Spinal cord (tissue), 10 donors: ENCODE measurements around the gene NPM1. TPM values are rescaled to one million over a fixed set of nuclear protein-coding genes. Genes with fewer than 3 reads are reported as not detected.
"Not testable (repeated sequence)": the region's sequence is repeated elsewhere in the genome, so short reads cannot be mapped to it uniquely, and the experiment has no call there.

Experiments used
- DNase-seq, 6 donors: peaks; one replicate each; pipeline versions ENCODE4 v3.0.0 to v3.0.0-alpha.2; 2013 to 2015; ENCODE audit warnings: low spot score in 6 of 6, low read depth in 4 of 6
- H3K27ac ChIP-seq: one replicate; pipeline ENCODE4 v1.5.1; 2013; ENCODE audit warnings: low read depth, low read length, control low read depth
- H3K27me3 ChIP-seq: one replicate; pipeline ENCODE4 v1.6.1; 2013; ENCODE audit warnings: low read length; ENCODE audit not compliant: control insufficient read depth, insufficient read depth
- H3K36me3 ChIP-seq: one replicate; pipeline ENCODE4 v1.6.1; 2013; ENCODE audit warnings: low read length; ENCODE audit not compliant: control insufficient read depth, insufficient read depth
- H3K4me1 ChIP-seq: one replicate; pipeline ENCODE4 v1.6.1; 2013; ENCODE audit warnings: low read length; ENCODE audit not compliant: control insufficient read depth, insufficient read depth
- H3K4me3 ChIP-seq: one replicate; pipeline ENCODE4 v1.5.1; 2013; ENCODE audit warnings: low read depth, low read length, control low read depth
- H3K9me3 ChIP-seq: one replicate; pipeline ENCODE4 v1.6.1; 2013; ENCODE audit warnings: low read length; ENCODE audit not compliant: control insufficient read depth, insufficient read depth
- WGBS: methylation state at CpG from one replicate; pipeline ENCODE4 v1.1.5; 2013; ENCODE audit warnings: missing lambda C conversion rate; ENCODE audit not compliant: insufficient coverage; 5-methylcytosine and 5-hydroxymethylcytosine counted together
- polyA plus RNA-seq, 2 donors: library from polyadenylated mRNA; unstranded; fragments of 120-200 nt; gene quantifications; one replicate each; pipeline ENCODE4 v1.2.1, GENCODE V29; 2013; ENCODE audit not compliant: insufficient read length in 2 of 2
- total RNA-seq, 2 donors: library from RNA; depleted of rRNA in 1 of 2; stranded (reverse); fragments of 120-200 nt in 1 of 2; fragments of >200 nt in 1 of 2; gene quantifications; one replicate each; pipeline versions ENCODE4 v1.2.3 to v1.2.4, GENCODE V29; 2013 to 2014
- donor health status: healthy.

Gene NPM1
- total and polyA plus RNA-seq, 4 donors = 547 to 1,593 (median 729) TPM

- no peak for DNase-seq
- Histone ChIP-seq H3K4me1 (no peaks in the 10 kb centered on the region), H3K4me3 (no peak overlapping the region), H3K36me3 (no peaks in the 10 kb centered on the region), H3K27me3 (no peaks in the 10 kb centered on the region), H3K27ac (no peak overlapping the region), H3K9me3 (no peaks in the 10 kb centered on the region)
- WGBS = 96% methylated on average over 4 of the region's 7 CpGs
Measured at GRCh38 chr5:171379961-171380360, 7.7 kb upstream of the NPM1 start.

DNA sequence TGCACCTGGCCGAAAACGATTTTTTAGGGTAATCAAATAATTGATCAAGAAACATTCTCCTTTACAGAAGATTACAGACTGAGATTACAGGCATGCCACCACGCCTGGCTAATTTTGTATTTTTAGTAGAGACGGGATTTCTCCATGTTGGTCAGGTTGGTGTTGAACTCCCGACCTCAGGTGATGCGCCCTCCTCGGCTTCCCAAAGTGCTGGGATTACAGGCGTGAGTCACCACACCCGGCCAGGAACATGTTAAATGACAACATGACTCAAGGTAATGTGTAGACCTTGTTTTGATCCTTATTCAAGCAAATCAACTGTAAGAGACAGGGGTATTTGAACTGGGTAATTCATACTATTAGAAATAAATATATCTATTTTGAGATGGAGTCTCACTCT, 3.2 kb upstream of the NPM1 start:
- not testable (repeated sequence) for H3K27ac ChIP-seq, H3K4me3 ChIP-seq, H3K4me1 ChIP-seq, DNase-seq, H3K36me3 ChIP-seq, H3K27me3 ChIP-seq, H3K9me3 ChIP-seq
- WGBS = 98% methylated on average over 5 of the region's 9 CpGs

DNA sequence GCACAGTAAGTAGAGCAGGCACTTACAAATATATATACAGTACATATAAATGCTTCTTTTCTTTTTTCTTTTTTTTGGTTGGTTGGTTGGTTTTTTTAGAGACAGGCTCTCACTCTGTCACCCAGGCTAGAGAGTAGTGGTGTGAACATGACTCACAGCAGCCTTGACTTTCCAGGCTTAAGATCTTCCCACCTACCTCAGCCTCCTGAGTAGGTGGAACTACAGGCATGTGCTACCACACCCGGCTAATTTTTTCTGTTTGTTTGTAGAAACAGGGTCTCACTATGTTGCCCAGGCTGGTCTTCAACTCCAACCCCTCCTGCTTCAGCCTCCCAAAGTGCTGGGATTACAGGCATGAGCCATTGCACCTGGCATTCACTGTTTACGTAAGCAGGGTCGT, 2.6 kb upstream of the NPM1 start:
- no CpG with 5 or more reads among the region's 3 CpGs for WGBS
- not testable (repeated sequence) for H3K36me3 ChIP-seq, H3K4me1 ChIP-seq, DNase-seq, H3K4me3 ChIP-seq, H3K9me3 ChIP-seq, H3K27me3 ChIP-seq, H3K27ac ChIP-seq

DNA sequence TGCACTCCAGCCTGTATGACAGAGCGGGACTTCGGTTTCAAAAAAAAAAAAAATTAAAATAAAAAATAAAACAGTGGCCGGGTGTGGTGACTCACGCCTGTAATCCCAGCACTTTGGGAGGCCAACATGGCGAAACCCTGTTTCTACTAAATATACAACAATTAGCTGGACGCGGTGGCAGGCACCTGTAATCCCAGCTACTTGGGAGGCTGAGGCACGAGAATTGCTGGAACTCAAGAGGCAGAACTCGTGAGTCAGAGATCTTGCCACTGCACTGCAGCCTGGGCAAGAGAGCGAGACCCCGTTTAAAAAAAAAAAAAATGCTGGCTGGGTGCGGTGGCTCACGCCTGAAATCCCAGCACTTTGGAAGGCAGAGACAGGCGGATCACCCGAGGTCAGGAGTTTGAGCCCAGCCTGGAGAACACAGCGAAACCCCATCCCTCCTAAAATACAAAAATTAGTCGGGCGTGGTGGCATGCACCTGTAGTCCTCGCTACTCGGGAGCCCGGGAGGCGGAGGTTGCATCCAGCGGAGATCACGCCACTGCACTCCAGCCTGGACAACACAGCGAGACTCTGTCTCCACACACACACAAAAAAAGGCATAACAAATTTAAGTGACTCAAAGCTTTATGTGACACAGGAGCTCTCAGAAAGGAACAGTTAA, 1.5 kb upstream of the NPM1 start:
- WGBS = 96% methylated on average over 17 of the region's 25 CpGs
- Histone ChIP-seq H3K4me1 (peaks cover 6% of the 10 kb centered on the region), H3K9me3 (no peaks in the 10 kb centered on the region), H3K27me3 (no peaks in the 10 kb centered on the region), H3K36me3 (peaks cover 3% of the 10 kb centered on the region), H3K27ac (no peak overlapping the region), H3K4me3 (no peak overlapping the region)
- DNase-seq = no peak

DNA sequence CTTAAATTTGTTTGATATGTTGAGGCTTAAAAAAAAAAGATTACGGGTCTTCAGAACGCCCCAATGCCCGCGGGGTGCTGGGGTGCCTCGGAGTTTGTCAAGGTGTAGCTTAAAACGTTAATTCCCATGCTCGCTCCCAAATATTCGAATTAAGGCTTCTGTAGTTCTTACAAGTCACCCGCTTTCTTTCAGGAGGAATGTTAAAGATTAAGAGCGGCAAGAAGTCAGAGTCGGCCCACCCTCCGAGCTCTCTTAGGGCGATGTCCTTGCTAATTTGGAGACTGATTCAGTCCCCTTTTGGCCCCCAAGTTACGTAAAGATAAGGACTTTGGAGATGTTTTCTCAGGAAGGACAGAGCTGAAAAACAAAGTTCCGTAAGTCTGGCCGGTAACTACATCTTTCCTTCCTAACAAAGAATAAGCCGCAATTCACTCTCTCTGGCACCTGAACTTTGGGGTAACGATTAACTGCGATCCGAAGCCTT, 746 bp upstream of the NPM1 start:
- Histone ChIP-seq H3K9me3 (no peaks in the 10 kb centered on the region), H3K36me3 (peaks cover 5% of the 10 kb centered on the region), H3K4me1 (peaks cover 7% of the 10 kb centered on the region), H3K4me3 (peak overlapping the region; percentile 87), H3K27me3 (no peaks in the 10 kb centered on the region), H3K27ac (peak overlapping the region; percentile 94)
- DNase-seq = no peak
- WGBS = 0% methylated on average over 9 of the region's 20 CpGs

DNA sequence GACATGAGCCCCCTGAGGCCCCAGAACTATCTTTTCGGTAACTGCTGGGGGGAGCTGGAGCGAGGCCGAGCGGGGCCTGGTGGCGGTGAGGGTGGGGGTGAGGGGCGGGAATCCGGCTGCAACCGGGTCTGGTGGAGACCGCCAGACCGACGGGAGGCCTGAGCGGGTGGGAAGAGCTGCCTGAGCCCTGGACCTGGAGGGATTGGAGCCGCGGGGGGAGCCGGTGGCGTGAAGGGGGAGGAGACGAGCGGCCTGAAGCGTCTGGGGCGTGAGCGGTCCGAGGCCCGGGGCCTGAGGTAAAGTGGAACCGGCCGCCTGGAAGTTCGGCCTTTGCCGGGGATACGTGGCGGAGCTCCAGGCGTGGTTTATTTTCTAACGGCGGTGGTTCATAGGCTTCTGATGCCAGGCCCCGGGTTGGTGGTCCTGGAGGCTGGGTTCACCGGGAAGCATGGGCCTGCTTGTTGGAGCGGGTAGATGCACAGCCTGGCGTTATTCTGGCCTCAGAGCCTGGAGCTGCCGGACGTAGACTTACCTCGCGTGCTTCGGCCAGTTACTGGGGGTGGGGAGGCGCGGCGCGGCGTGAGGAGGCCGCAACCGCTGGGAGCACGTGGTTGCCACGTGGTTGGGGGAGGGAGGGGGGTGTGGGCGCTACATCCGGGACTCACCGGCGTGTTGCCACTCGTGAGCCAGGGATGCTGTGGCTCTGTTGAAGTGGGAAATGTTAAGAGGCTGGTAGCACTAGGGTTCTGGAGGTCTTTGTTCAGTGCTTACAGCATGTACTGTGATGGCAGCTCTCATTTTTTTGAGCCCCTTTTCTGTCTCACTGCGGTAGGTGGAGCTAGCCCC, 544 bp downstream of the NPM1 start:
- Histone ChIP-seq H3K36me3 (peaks cover 13% of the 10 kb centered on the region), H3K4me1 (peaks cover 11% of the 10 kb centered on the region), H3K4me3 (peak overlapping the region; percentile 87), H3K9me3 (no peaks in the 10 kb centered on the region), H3K27me3 (no peaks in the 10 kb centered on the region), H3K27ac (peak overlapping the region; percentile 94)
- peak; percentile 64 to 95 (median 70) for DNase-seq
- WGBS = under 1% methylated on average over 56 of the region's 56 CpGs

DNA sequence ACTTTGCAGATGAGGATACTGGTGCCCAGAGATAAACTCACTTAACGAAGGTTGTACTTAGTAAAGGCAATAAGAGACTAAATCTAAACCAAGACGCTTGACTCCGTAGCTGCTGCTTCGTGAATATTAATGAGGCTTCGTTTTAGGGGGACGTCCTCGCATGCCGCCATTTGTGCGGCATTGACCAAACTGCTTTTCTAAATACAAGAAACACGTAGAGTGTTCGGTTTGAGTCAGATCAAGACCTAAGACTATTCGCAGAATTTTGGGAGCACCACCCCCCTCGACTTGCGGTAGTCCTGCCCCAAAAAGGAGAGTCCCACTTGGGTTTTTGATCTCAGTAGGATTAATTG, 1.1 kb downstream of the NPM1 start:
- Histone ChIP-seq H3K4me1 (peaks cover 11% of the 10 kb centered on the region), H3K27me3 (no peaks in the 10 kb centered on the region), H3K9me3 (no peaks in the 10 kb centered on the region), H3K27ac (peak overlapping the region; percentile 94), H3K36me3 (peaks cover 15% of the 10 kb centered on the region), H3K4me3 (peak overlapping the region; percentile 87)
- 0% methylated on average over 9 of the region's 14 CpGs for WGBS
- no peak for DNase-seq

GRCh38 chr5:171390883-171391677, 3.4 kb downstream of the NPM1 start:
- Histone ChIP-seq H3K4me3 (no peak overlapping the region), H3K36me3 (peaks cover 37% of the 10 kb centered on the region), H3K27me3 (no peaks in the 10 kb centered on the region), H3K9me3 (no peaks in the 10 kb centered on the region), H3K4me1 (peaks cover 11% of the 10 kb centered on the region), H3K27ac (no peak overlapping the region)
- DNase-seq = no peak
- WGBS = 83% methylated on average over 4 of the region's 8 CpGs

GRCh38 chr5:171391996-171392577, 4.4 kb downstream of the NPM1 start:
- Histone ChIP-seq H3K4me1 (peaks cover 11% of the 10 kb centered on the region), H3K4me3 (no peak overlapping the region), H3K27me3 (no peaks in the 10 kb centered on the region), H3K27ac (no peak overlapping the region), H3K36me3 (peaks cover 41% of the 10 kb centered on the region), H3K9me3 (no peaks in the 10 kb centered on the region)
- no peak for DNase-seq
- WGBS = 96% methylated on average over 8 of the region's 14 CpGs
